ENCODE measurements around the gene GLG1.

The GLG1 gene

GRCh38 chr16:74641969-74642368, 35.1 kb upstream of the GLG1 start:
- no peak for DNase-seq (ENCODE audit: low spot score)
- Histone ChIP-seq H3K4me3 (no peak overlapping the region), H3K27ac (no peak overlapping the region)
- TF ChIP-seq, protein P1, sequence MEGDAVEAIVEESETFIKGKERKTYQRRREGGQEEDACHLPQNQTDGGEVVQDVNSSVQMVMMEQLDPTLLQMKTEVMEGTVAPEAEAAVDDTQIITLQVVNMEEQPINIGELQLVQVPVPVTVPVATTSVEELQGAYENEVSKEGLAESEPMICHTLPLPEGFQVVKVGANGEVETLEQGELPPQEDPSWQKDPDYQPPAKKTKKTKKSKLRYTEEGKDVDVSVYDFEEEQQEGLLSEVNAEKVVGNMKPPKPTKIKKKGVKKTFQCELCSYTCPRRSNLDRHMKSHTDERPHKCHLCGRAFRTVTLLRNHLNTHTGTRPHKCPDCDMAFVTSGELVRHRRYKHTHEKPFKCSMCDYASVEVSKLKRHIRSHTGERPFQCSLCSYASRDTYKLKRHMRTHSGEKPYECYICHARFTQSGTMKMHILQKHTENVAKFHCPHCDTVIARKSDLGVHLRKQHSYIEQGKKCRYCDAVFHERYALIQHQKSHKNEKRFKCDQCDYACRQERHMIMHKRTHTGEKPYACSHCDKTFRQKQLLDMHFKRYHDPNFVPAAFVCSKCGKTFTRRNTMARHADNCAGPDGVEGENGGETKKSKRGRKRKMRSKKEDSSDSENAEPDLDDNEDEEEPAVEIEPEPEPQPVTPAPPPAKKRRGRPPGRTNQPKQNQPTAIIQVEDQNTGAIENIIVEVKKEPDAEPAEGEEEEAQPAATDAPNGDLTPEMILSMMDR (IDR thresholded peaks at IDR 0.05): no peak

DNA sequence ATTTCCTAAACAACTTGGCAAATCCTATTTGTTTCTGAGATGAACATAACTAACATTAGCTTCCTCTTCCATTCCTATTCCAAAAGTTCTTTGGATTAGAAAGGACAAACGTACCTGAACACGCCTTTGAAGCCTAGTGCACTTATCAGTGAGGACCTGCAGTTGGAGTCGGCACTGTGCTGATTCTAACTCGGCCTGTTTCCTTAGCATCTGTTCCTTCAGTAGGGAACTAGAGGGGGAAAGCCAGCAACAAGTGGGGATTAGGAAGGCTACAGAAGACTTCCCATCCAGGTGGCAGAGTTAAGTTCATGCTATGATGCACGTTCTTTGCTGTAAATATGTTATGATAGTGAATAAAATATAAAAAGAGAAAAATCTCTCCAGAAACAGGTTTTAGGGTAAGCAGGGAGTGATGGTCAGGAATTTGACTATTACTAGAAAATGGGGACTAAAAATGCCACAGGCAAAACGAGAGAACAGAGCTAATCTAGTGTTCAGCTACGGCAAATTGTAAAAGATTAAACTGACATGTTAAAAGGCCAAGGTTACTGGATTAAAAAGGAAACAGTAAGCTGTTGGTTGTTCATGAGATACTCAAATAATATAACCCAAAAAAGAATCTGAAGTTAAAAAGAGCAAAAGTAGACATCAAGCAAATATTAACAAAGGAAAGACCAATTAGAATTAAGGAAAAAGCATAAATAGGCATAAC, 31.0 kb upstream of the GLG1 start:
- no peak for DNase-seq (ENCODE audit: low spot score)
- Histone ChIP-seq H3K4me3 (no peak overlapping the region), H3K27ac (no peak overlapping the region)
- TF ChIP-seq, protein P1 (IDR thresholded peaks at IDR 0.05): no peak

DNA sequence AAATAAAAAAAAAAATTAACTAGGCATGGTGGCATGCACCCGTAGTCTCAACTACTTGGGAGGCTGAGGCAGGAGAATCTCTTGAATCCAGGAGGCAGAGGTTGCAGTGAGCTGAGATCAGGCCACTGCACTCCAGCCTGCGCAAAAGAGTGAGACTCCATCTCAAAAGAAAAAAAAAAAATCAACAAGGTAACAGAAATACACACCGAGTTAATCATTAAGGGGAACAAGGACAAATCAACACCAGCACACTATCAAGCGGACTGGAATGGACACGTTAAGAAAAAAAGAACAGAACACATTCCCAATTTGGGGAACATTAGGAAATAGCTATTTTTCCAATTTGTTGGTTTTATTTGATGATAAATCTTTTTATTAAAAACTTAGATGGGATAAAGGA, 28.4 kb upstream of the GLG1 start:
- no peak for DNase-seq (ENCODE audit: low spot score)
- Histone ChIP-seq H3K4me3 (no peak overlapping the region), H3K27ac (no peak overlapping the region)
- TF ChIP-seq, protein P1 (IDR thresholded peaks at IDR 0.05): no peak

GRCh38 chr16:74633686-74634085, 26.8 kb upstream of the GLG1 start:
- H3K4me3 ChIP-seq: no peak overlapping the region
- no peak overlapping the region for H3K27ac ChIP-seq
- DNase-seq (ENCODE audit: low spot score): no peak
- TF ChIP-seq, protein P1 (IDR thresholded peaks at IDR 0.05): no peak

GRCh38 chr16:74627506-74628220, 20.7 kb upstream of the GLG1 start:
- Histone ChIP-seq H3K4me3 (no peak overlapping the region), H3K27ac (peak overlapping the region in 1 of 2 donors; percentile 24)
- TF ChIP-seq, protein P1 (IDR thresholded peaks at IDR 0.05): no peak
- DNase-seq (ENCODE audit: low spot score): no peak

DNA sequence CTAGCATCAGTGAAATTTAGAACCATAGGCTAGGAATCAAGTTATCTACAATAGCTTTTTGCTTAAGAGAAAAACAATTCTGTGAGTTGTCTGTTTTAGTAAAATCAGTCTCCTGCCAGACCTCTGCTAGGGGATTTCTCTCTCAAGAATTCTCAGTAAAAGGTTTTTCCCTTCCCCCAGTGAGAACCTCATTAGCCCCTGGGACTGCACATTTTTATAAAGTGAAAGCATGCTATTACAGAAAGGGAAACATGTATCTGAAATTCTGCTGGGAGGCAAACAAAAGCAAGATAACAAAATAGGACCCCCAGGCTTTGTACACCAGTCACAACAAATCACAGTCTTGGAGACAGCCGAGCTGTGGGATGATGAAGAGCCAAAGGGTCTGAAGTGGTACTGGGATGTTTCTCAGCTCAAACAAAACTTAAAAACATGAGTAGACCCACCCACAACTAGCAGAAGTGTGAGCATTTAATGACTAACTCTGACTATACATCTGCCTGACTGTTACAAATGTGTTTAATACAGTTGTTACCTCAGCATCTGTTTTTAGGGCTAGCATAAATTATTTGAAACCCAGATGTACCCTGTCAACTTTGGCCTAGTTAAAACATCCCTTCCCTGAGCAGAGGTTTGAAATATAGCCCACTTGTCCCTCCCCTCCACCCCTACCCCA, 20.0 kb upstream of the GLG1 start:
- Histone ChIP-seq H3K4me3 (no peak overlapping the region), H3K27ac (peak overlapping the region in 1 of 2 donors; percentile 43)
- TF ChIP-seq, protein P1 (IDR thresholded peaks at IDR 0.05): no peak
- DNase-seq (ENCODE audit: low spot score): no peak

Measured in coronary artery (tissue), 2 donors.